NCI-H1417 treated with DMSO at 0.1 percent for 48 hours (cell line): Measurements from ENCODE around the gene PCK1.

Source experiments
- DNase-seq: peaks from one replicate; lab custom pipeline; 2025; lab: John Stamatoyannopoulos, UW

Gene PCK1

DNA sequence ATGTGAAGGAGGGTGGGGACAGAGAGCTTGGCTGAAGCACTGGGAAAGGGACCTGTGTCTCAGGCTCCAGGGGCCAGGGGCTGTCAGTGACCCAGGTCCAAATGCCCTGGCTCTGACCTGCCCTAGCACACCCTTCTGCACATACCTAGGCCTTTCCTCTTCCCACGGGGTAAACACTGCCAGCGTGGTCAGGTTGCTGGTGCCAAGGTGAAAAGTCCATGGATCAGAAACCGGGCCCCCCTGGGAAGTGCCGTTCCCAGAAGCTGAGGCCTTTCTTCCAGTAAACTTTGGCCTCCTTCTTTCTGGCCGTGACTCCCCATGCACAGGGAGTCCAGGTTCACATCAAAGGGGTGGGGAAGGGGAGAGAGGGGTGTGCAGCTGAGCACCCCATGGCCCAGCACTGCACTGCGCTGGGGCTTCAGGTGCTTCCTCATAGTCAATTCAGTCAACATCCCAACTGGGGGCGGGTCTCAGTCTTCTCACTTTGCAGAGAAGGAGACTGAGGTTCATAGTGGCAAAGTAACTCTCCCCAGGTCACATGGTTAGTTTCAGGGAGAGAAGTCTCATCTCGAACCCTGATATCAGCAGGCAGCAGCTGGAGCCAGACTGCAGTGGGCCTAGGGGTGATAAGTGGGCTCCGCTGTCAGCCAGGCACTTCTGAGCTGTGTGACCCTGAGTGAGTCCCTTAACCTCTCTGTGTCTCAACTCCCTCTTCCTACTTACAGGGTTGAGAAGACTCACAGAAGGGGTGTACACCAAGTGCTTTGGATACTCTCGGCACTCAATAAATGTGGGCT is 17.0 kb downstream of the PCK1 start:
- no peak for DNase-seq

DNA sequence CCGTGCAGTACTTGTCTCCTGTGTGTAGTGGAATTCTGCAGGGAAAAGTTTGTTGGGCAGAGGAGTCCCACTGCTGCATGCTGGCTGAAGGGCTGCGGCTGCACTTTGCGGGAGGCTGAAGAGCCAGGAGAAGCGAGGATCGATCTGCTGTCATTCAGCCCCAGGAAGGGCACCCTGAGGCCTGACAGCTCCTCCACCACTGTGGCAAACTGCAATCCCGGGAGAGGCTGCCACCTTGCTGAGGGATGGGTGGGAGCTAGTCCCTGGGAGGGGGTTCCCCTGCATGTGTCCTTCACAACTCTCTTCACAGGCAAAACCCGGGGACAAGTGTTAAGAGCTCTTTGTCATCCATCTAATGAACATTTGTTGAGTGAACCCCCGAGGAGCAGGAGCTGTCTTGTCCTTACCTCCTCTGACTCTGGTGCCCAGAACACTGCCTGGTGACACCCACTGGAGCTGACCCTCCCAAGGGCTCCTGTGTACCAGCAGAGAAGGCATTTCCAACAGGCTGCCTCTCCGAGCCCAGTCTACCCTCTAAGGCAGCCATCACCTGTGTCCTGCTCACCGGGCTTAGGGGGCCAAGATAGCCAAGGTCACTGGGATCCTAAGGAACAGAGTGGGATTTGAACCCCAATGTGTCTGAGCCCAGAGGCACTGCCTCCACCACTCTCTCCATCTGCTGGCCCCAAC is 17.7 kb downstream of the PCK1 start:
- DNase-seq = no peak

DNA sequence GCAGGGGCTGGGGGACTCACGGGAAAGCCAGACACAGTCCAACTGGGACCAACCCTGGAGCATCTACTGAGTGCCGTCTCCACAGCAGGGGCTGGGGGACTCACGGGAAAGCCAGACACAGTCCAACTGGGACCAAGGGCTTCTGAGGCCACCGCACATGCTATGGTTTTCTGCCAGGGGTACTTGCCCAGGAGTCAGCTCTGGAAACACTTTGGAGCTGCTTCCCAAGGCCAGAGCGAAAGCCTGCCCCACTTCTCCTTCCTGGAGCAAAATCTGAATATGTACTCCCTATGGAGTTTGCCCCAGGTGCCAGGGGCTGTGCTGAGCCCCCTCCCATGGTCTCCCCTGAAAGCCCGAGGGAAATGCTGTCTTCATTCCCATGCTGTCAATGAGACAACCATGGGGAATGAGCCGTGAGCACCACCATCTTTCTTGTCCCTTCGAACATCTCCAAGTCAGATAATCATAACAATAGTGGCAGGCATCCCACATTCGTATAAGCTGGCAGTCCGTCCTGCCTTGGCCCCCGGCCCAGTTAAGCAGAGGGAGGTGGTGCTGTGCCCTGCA is 18.5 kb downstream of the PCK1 start:
- no peak for DNase-seq

DNA sequence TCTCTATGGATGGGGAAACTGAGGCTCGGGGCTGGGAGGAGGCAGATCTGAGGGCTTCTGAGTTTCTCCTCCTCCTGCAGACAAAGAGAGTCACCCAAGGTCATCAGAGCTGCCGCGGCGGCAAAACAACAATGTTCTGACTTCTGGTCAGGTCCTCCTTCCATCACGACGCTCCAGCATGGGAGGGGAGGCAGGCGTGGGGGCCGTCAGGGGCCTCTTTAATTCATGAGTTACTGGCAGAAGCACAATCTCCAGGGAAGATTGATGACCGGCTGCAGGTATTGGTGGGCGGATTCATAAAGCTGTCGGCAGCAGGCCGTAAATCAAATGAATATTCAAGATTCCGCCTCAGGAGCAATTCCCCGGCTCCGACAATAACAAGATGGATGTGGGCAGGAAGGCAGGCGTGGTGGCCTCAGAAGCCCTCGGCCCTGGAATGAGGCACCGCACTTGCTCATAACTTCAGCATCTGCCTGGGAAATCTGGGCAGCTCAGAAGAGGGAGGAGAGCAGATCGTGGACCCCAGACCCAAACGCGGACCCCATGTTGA is 19.1 kb downstream of the PCK1 start:
- DNase-seq = peak; percentile 49

DNA sequence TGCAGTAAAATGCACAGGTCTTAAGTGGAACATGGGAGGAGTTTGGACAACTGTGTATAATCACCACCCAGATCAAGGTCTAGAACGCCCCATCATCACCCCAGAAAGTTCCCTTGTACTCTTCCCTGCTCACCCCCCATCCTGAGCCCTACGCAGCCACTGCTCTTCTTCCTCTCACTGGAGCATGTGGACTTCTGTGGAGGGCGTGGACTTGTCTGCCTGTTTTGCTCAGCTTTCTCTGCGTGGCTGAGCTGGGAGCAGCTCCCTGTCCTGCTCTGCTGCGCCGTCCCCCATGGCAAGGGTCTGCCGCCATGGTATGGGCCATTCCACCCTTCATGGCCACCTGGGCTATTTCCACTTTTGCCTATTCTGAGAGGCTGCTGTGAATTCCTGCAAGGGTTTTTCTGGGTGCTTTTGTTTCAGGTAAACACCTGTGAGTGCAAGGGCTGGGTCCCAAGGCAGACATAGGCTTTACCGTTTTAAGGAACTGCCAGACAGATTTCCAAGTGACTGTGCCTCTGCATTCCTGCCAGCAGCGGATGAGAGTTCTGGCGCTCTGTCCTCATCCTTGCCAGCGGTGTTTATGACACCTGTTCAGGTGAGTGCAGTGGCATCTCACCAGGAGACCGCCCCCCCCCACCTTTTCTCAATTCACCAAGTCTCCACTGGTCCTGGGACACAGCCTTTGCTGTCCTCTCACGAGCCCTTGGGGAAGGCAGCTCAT is 19.7 kb downstream of the PCK1 start:
- DNase-seq = no peak

DNA sequence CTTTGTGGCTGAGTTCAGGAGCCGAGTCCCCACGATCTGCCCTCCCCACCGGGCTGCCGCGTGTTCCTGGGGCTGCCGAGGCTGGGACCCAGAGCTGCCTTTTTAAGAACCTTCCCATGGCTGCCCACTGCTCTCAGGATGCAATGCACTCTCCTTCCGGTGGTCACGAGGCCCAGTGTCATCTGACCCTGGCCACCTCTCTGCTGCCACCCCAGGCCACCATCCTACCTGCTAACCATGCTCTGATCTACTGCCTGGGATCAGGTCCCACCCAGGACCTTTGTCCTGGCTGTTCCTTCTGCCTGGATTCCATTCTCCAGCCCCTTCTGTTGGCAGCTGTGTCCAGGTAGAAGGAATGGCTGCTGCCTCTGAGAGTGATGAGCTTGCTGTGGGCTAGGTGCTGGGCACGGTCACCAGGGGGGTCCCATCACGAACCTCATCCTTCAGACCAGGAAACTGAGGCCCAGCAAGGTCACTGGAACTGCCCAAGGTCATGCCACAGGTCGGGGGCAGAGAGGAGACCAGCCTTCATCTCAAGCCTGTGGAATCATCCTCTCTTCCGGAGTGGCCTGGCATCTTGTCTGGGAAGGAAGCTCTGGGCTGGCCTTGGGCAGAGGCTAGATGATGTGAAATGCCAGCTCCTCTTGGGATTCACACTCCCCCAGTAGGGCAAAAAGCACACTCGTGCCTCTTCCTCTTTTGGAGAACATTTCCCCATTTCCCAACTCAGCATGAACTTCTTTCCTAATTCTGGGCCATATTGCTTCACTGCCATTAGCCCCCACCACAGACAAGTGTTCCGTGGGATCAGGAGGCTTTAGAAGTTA is 20.5 kb downstream of the PCK1 start:
- no peak for DNase-seq

DNA sequence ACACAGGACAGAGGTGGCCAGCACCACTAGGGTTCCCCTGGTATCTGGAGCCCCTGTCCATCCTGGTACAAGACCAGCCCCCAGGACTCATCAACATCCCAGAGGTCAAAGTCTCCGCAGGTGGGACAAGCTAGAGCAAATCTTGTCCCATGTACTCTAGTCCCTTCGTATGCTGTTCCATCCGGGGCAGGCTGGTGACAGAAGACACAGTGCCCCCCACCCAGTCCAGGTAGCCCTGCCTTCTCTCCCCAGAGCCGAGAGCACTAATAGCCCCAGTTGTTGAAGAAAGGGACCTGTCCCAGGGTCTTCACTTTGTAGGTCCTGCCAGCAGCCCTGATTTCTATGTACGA is 21.1 kb downstream of the PCK1 start:
- DNase-seq = no peak

DNA sequence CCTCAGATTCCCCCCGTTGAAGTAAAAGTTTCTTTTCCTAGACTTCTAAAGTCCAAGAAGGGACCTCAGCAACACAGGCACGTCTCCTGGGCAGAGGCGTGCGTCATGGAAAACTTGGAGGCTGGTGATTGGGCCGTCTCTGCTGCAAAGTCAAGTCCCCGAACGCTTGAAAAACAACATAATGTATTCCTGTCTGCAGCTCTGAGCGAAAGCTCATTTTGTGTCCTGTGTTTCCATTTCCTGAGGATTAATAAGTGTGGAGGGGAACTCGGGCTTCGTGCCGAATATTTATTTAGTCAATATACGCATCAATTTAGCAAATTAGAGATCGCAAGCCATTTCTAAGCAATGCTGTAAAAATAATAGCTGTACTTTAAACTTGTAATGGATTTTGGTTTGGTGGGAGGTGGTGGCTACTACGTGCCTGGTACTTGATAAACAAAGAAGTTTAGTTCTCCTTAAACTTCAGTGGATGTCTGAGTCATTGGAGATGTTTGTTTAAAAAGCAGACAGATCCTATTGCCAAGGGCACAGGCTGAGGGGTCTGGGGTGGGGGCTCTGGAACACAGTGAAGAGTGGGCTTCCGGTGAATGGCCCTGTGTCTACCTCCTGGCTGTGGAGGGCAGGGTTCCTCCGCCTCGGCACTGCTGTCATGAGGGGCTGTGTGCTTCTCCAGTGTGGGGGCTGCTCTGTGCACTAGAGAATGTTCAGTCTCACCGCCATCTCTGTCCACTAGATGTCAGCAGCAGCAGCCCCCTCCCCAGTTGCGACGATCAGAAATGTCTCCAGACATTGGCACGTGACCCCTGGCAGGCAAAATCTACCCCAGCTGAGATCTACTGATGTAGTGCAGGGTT is 21.8 kb downstream of the PCK1 start:
- DNase-seq = no peak

DNA sequence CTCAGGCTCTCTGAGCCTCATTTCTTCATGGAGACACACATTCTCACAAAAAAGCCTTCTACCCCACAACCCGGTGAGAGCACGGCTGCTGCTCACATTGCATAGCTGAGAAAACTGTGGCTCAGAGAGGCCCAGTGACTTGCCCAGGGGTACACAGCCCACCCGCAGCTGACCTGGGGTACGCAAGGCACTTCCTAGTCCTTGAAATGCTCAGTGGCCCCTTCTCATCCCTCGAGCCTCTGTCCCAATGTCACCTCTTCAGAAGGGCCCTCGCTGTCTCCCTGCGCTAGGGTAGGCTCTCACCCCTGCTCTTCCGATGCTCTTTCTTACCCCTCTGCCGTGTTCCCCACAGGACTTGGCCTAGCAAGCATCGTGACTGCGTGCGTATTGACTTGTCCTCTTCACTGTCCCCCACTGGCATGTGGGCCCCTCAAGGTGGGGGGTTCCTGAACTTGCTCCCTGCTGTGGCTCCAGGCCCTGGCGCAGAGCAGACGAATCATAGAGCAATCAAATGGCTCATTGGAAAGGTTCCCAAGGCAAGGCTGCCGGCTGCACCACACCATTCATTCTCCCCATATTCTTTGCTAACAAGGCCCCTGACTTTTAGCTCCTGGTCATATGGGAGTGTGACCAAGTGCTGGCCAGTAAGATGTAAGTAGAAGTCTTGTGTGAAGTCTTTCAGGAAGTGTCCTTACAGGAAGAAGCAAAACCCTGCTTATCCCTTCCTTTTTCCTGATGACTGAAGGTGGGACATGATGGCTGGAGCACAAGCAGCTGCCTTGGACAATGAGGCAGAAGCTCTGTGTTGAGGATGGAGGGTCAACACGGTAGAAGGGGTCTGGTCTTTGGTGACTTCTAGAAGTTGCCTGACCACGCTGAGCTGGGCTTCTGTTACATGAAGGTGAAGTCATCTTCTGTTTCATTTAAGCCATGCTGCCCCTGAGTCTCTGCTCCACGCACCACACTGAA is 22.7 kb downstream of the PCK1 start:
- DNase-seq = no peak

DNA sequence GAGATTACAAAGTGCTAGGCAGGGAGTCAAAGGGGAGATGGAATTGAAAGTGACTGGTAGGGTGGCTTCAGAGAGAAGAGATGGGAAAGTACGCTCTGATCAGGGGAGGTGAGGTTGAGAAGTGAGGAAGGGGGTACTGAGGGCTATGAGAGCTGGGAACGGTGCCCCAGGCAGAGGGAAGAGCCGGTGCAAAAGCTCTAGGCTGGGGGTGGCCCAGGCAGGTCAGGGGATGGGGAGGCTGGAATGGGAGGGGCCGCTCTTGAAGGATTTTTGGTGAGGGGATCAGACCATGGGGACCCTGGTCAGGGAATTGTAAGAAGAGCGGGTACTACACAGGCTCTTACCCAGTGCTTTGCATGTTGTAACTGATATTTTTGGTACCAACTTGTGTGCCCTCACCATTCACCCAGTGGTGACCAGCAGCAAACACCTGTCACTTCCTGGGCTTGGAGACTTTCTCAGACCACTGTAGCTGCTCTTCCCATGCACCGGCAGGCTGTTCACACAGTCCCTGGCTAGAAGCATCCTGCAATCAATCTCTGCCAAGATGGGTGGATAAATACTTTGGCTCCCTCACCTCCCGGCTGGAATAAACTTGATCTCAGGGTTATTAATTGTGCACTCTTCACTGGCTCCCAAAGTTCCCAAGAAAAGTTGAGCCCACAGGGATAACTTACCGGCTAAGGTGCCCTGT is 24.0 kb downstream of the PCK1 start:
- DNase-seq = no peak

DNA sequence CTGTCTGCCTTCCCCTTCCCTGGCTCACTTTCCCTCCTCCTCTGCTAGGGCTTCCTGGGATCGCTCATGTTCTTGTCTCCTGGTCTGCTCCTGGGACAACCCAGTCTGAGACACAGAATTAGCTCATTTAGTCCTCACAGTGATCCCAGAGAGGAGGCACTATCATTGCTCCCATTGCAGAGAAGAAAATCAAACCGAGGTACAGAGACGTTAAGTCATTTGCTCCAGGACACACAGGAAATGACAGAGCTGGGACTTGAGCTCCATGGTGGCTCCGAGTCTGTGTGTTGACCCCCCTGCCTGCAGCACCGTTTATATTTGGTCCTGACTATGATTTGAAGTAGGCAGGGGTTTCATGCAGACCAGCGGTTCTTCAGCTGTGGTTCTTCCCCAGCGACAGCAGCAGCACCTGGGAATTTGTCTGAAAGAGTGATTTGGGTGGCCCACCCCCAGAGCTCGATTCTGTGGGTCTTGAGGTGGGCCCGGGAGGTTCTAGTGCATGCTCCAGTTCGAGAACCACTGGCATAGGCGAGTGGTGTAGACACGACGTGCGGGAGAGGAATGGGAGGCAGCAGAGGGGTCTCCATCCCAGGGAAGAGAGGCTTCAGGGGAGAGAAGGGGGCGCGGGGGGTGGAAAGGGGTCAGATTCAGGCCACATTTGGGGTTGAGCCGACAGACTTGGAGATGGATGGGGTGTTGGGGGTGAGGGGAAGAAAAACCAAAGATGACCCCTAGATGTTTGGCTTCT is 24.7 kb downstream of the PCK1 start:
- no peak for DNase-seq

DNA sequence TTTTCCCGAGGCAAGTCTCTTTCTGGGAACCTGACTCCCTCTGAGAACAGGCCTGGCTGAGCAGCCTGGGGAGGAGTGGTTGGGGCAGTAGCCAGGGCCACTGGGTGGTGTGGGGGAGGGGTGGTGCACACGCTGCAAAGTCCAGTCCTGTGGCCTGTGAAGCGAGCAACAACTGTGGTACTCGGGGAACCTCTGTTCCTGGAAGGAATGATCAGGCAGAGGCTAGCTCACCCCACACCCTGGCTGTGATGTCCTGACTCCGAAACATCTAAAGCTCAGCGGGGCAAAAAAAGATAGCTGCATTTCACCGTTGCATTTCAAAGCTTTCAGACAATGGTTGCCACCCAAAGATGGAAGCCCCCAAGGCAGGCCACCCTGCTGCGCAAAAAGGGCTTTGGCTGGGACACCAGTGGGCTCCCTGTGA is 25.5 kb downstream of the PCK1 start:
- DNase-seq = no peak

DNA sequence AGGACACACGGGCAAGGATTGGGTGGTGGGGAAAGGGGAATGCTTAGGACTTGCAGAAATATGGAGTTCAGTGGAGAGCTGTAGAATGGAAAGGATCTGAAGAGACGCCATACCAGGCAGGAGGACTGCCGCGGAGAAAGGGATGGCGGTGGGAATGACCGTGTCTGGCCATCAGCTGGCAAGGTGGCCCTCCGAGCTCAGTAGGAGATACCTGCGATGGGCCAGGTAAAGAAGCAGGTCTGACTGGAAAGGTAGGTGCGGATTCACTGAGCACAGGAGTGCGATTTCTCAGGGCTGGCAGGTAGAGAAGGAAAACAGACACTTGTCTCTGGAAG is 26.0 kb downstream of the PCK1 start:
- no peak for DNase-seq

DNA sequence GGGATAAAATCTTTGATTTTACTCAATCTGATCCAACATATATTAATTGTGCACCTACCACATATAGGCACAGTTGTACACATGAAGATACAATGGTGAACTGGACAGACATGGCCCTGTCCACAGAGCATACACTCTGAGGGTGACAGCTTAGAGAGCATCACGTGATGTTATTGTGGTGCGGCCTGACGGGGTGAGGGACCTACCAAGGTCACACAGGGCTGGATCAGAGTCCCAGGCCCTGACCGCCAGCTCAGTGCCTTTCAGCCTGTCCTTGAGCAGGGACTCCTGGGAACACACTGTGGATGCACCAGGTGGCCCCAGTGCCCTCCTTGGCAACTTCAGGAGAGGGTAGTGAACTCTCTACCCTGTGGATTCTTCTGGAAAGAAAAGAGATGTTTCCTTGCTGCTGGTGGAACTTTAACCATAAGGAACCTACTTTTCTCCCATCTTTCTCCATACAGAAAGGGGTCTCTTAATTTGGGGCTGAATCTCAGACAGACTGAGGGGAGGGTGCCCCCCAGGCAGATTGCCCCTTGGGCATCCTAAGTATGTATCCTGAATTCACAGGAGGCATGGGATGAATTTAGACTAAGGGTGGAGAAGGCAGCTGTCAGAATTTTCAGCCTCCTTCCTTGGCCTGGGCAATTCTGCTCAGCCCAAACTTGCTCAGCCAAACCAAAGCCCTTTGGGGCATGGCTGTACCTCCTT is 26.5 kb downstream of the PCK1 start:
- no peak for DNase-seq

DNA sequence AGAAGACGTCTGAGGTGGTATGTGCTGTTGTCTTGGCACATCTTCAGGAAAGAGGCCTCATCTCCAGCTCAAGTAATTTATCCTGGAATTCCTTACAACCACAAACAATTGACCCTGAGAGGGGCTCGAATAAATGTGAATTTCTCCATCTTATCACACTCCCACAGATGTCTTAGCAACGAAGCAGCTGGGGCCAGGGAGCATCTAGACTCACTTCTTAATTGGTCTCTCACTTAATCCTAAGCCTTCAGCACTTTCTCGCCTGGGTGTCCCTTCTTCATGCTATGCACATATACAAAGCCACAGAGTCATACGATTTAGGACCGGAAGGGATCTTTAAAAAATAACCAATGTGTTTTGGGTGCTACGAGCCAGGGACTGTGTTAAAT is 27.1 kb downstream of the PCK1 start:
- no peak for DNase-seq

DNA sequence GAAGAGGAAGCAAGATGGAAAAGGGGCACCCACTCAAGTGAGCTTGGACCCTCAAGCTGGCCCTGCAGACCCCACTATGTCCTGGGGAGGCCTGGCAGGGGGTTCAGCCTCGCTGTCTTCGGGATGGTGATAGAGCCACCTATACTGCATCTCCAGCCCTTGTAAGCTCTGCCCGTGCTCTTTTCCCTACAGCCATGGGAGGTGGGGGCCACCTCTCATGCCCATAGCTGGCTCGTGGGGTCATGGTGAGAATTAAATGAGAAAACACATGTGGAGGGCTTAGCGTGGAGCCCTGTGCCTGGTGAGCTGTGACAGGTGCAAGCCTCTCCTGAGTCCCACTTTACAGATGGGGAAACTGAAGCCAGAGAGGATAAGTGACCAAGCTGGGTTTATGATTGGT is 27.7 kb downstream of the PCK1 start:
- DNase-seq = no peak

DNA sequence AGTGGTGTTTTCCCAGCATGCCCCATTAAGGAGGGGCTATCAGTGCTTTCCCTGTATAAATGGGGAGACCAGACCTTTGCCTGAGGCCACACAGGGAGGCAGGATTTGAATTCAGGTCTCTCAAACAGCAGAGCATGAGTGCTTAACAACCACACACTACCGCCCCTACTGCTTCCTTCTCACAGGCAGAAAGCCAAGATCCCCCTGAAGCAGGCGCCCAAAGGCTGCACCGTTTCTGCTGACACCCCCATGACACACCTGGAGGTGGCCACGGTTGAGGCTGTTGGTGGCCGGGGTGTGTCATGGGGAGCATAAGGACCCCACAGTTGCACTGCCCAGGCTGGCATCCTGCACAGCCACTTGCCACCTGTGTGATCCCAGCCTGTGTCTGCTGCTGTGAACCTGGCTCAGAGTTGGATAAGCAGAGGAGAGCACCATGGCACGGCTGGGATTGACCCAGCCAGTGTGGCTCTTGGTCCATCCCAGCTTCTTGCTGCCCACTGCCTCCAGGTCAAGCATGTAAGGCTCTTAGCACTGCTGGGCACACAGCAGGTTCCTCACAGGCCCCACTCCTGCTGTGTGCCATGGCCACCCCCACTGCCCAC is 28.3 kb downstream of the PCK1 start:
- DNase-seq = no peak
